Measurements from ENCODE around the gene FOXJ1.

- TF ChIP-seq ZNF155 (tag by site-specific recombination; IDR thresholded peaks at IDR 0.05) (no peak), SP2 (tag by site-specific recombination; IDR thresholded peaks at IDR 0.05) (no peak), ZNF274 (IDR thresholded peaks at IDR 0.05; ENCODE audit: low read length) (no peak), ZNF274 (tag by site-specific recombination; IDR thresholded peaks at IDR 0.05; ENCODE audit: borderline replicate concordance) (no peak)
Measured at GRCh38 chr17:76089680-76090516, 51.1 kb downstream of the FOXJ1 start.

Data from HEK293 (cell line).